Posterior cingulate gyrus (tissue), 11 donors: ENCODE measurements around the gene LUC7L3.

Experiments
- DNase-seq, 10 donors: peaks; one replicate each; pipeline versions ENCODE4 v3.0.0 to v3.0.0-alpha.2; 2020 to 2021; ENCODE audit warnings: mixed read lengths in 3 of 10
- intact Hi-C: fragments of 100-400 bp; cut with DNase I; formaldehyde crosslinking; loops from one replicate; pipeline ENCODE4 v1.15.1; 2023

Gene LUC7L3

DNA sequence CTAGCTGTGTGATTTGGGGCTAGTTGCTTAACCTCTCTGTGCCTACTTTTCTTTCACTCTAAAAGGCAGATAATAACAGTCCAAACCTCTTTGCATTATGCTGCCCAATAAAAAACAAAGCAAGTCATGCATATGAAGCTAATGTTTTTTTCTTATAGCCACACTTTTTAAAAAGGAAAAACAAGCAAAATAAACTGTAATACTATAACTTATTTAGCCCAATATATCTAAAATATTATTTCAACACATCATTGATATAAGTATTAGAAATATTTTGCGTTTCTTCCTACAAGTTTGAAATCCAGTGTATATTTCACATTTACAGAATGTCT, 34.1 kb upstream of the LUC7L3 start:
- DNase-seq: no peak
- intact Hi-C loops: no loop called here

- intact Hi-C loops: no loop called here
- DNase-seq: no peak
These were observed 33.5 kb upstream of the LUC7L3 start for GRCh38 chr17:50685691-50686493.

GRCh38 chr17:50686494-50687199, 32.8 kb upstream of the LUC7L3 start:
- intact Hi-C loops: no loop called here
- peak in 1 of 10 donors; percentile 55 for DNase-seq

GRCh38 chr17:50687200-50688066, 32.0 kb upstream of the LUC7L3 start:
- no peak for DNase-seq
- intact Hi-C loops: no loop called here

- no peak for DNase-seq
- intact Hi-C loops: no loop called here
These were observed 31.2 kb upstream of the LUC7L3 start for GRCh38 chr17:50688245-50688644.

GRCh38 chr17:50689251-50689650, 30.2 kb upstream of the LUC7L3 start:
- intact Hi-C loops: no loop called here
- DNase-seq: no peak

DNA sequence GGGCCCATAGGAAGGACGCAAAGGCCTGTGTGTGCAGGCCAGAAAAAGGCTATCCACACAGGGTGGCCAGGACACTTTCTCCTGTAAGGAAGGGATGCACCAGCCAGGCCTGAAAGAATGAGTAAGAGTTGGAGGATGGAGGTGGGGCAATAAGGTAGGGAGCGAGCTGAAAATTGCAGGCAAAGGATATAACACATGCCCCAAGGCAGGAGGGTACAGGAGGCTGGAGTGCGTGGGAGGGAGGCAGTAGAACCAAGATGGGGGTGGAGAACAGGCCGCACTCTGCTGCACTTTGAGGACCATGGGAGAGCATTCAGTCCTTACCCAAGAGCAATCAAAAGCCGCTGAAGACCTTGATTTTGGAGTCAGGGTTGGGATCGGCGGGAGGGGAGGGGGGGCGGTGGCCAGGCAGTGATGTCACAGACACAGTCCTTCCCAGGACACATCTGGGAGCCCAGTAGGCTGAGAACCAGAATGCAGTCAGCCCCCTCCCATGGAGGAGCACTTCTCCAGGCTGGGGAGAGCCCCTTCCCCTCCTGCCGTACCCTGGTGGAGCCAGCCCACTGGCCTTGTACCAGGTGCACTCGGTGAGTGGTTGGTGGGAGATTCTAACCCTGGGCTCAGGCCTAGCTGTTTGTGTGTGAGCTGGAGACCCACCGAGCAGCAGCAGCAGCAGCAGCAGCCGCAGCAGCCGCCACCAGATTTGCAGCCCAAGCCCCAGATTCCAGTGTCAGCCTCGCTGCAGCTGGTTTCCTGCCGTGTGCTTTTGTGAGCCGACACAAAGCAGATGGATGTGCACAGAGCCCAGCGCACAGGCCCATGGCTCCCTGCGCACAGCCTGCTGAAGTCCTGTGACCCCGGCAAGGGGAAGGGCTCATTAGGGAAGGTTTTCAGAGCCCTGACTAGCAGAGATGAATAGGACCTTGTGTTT, 29.2 kb upstream of the LUC7L3 start:
- DNase-seq: peak in 9 of 10 donors; percentile 31 to 92 (median 49)
- intact Hi-C loops: no loop called here

GRCh38 chr17:50690887-50691549, 28.4 kb upstream of the LUC7L3 start:
- DNase-seq: no peak
- intact Hi-C loops: no loop called here

DNA sequence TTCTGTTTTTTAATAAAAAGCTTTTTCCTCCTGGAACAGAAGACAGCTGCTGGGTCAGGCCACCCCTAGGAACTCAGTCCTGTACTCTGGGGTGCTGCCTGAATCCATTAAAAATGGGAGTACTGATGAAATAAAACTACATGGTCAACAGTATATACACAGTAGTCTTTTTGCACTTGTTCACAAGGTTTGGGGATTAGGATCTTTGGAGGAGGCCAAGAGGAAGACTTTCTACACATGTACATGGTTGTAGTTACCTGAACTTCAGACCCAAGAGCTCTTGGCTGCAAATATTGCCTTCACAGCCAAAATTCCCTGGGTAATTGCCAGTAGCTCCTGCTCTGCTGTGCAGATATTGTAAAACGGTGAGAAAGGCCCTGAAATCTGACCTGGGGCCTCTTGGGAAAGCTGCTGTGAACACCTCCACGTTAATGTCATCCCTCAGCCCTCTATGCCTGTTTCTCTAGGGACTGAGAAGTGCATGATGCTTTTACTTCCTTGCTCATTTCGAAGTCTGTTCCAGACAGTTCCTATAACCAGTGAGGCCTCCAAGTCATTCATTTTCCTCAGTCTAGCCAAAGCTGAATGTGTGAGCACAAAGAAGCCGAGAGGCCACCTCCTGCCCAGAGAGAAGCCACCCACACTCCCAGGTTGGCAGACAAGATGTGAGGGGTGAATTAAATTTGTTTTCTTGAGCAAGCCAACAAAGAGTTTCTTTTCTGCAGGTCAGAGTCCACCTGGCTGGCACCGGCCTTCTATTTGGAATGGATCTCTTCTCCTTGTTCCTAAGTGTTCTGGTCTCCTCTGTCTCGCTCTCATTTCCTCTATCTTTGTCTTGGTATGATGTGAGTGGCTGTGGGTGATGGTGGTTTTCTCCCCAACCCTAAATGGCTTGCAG, 27.6 kb upstream of the LUC7L3 start:
- intact Hi-C loops: no loop called here
- peak in 1 of 10 donors; percentile 9 for DNase-seq

GRCh38 chr17:50692448-50693035, 26.9 kb upstream of the LUC7L3 start:
- intact Hi-C loops: no loop called here
- DNase-seq: no peak

DNA sequence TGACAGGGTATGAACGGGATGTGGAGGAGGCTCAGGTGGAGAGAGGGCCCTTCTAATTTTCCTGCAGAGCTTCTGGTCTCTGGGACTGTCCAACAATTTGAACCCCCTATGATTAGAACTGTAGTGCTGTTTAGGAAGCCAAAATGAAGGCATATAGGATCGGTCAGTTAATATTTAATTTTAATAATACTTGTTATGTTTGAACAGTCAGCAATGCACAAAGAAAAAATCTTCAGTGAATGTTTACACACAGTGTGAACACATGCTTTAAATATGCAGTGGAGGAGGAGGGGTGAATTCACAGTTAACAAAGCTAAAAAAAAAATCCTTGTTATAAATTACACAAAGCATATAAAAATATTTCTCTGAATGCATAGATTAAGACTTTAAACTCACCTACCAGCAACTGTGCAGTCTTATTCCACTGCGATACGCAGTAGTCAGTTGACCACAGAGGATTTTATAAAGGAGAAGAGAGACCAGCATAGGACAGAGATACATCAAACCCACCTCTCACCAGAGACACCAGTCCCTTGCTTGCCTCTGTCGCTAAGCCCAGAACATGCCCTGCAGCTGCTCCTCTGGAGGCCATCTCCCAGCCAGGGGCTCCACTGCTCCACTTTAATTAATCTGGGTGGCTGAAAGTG, 26.2 kb upstream of the LUC7L3 start:
- intact Hi-C loops: no loop called here
- DNase-seq: no peak

GRCh38 chr17:50696365-50696879, 23.0 kb upstream of the LUC7L3 start:
- intact Hi-C loops: loop anchor here (5.0 kb wide), 2 partner anchors 69 to 214 kb away; no protein-coding TSS in a partner anchor
- no peak for DNase-seq

DNA sequence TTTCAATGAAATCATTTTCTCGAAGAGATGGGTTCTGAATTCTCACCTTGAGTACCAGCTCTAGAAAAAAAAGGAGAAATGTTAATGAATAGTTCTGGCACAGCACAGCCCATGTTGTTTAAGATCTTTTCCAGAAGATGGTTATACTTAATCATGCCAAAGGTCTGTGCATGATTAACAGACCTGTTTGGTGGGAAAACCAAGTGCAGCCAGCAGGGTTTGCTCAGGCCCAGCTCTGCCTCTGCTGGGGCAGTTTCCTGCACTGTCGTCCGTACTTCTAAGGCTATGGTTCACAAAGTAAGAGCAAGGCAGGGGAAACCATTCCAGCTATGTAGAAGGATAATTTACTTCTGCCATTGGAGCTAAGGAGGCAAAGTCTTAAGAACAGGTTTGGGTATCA, 22.3 kb upstream of the LUC7L3 start:
- intact Hi-C loops: loop anchor here (5.0 kb wide), 2 partner anchors 70 to 215 kb away; no protein-coding TSS in a partner anchor
- no peak for DNase-seq

GRCh38 chr17:50697663-50698272, 21.6 kb upstream of the LUC7L3 start:
- intact Hi-C loops: loop anchor here (5.0 kb wide), 2 partner anchors 70 to 215 kb away; no protein-coding TSS in a partner anchor
- DNase-seq: no peak

- intact Hi-C loops: loop anchor here (5.0 kb wide), 2 partner anchors 72 to 217 kb away; no protein-coding TSS in a partner anchor
These were observed 20.0 kb upstream of the LUC7L3 start for GRCh38 chr17:50699410-50699809.

DNA sequence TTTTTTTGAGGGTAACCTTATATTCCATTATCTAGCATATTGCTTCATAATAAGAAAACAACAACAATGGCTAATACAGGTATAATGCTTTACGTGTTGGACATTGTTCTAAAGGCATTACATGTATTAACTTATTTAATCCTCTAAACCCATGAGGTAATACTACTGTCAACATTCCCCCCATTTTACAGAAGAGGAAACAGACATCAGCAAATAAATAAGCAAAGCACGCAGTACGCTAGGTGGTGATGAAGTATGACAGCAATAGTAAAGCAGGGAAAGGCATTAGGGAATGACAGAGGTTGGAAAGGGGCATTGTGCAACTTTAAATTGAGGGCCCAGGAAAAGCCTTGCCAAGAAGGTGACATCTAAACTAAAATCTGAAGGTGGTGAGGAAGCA, 16.2 kb upstream of the LUC7L3 start:
- intact Hi-C loops: no loop called here
- DNase-seq: no peak

More at GRCh38 chr17:50699410-50699809, 20.0 kb upstream of the LUC7L3 start:
- DNase-seq: peak in 1 of 10 donors; percentile 49
